RWPE1 (cell line): ENCODE measurements around the gene MTHFD1L.

ENCODE experiments used
- CTCF ChIA-PET: fragments of 350-600 bp; sonication (Branson Sonifier 250); formaldehyde crosslinking; extraction: SDS; loops from one replicate; lab custom pipeline; 2021; lab: Yijun Ruan, JAX
- POLR2A ChIA-PET: fragments of 400-600 bp; formaldehyde crosslinking; extraction: SDS; loops from one replicate; lab custom pipeline; 2020; ENCODE audit warnings: antibody characterized with exemption; ENCODE audit not compliant: low non-redundant PET; lab: Yijun Ruan, JAX
- DNase-seq: peaks from one replicate; pipeline ENCODE4 v3.0.0; 2012; ENCODE audit warnings: low spot score
- H3K27ac ChIP-seq: fragments of 450-650 bp; 2 replicates; pipeline ENCODE4 v1.5.1; 2017
- TF ChIP-seq, protein P1 (sequence below): fragments of 450-650 bp; conservative IDR thresholded peaks from 2 replicates; pipeline ENCODE4 v1.5.1; 2017; ENCODE audit warnings: low read depth, mild to moderate bottlenecking

The MTHFD1L gene

DNA sequence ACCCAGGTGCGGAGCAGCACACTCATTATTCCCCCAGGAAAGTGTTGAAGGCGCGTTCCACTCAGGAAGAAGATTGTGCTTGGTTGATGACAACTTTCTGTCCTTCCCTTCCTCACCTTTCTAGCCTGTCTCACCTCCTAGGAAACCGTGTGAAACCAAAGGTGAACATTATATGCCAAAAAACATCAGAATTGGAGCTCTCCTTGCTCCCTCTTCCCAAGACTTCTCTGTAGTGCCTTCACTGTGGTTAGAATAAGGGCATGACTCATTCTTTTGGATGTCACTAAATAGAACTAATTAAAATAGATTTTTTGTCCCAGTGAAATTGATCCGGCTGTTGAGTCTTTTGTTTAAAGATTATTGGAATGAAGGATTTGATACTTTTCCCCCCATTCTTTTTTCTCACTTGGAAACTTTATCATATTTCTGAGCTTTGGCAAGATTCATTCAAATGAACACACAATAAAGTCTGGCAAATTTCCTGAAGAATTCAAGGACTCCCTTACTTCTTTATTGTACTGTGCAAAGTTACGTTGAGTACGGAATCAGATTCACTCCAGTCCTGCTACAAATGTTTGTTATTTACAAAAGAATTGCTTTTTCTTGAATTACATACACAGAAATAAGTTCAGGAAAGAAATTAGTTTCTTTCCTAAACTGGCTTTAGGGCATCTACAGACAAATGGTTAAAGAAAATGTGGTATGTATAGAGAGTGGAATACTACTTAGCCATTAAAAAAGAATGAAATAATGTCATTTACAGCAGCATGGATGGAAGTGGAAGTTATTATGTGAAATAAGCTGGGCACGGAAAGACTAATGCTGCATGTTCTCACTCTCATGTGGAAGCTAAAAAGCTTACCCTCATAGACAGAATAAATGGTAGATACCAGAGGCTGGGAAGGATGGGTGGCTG, 231.4 kb downstream of the MTHFD1L start:
- POLR2A ChIA-PET, result no interaction called here
- H3K27ac ChIP-seq, result no peak overlapping the region
- CTCF ChIA-PET, result interaction anchor here (0.5 to 1.3 kb wide), 4 partner anchors 12 to 125 kb away, joined by 3 to 4 read pairs (median 3); no protein-coding TSS in a partner anchor
- no peak for DNase-seq
- TF ChIP-seq, protein P1, sequence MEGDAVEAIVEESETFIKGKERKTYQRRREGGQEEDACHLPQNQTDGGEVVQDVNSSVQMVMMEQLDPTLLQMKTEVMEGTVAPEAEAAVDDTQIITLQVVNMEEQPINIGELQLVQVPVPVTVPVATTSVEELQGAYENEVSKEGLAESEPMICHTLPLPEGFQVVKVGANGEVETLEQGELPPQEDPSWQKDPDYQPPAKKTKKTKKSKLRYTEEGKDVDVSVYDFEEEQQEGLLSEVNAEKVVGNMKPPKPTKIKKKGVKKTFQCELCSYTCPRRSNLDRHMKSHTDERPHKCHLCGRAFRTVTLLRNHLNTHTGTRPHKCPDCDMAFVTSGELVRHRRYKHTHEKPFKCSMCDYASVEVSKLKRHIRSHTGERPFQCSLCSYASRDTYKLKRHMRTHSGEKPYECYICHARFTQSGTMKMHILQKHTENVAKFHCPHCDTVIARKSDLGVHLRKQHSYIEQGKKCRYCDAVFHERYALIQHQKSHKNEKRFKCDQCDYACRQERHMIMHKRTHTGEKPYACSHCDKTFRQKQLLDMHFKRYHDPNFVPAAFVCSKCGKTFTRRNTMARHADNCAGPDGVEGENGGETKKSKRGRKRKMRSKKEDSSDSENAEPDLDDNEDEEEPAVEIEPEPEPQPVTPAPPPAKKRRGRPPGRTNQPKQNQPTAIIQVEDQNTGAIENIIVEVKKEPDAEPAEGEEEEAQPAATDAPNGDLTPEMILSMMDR, result no peak

DNA sequence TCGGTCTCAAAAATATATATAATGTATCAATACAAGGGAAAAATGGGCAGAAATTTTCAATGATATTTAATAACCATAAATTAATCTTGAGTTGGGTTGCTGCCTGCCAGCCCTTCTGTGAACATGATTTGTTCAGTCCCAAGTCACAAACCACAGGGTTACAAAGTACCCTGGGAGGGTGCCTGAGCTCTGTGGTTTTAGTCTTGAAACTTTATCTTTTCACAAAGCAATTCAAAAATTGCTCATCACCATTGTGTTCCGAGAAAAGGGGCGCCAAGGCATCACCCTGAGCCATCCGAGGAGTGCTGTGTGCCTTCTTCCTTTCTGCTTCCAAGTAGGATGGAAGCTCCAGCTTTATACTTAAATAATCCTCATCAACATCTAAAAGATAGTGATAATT, 232.7 kb downstream of the MTHFD1L start:
- CTCF ChIA-PET, result interaction anchor here (0.8 to 1.3 kb wide), 2 partner anchors 17 to 226 kb away, joined by 3 to 5 read pairs; no protein-coding TSS in a partner anchor
- no peak for DNase-seq
- TF ChIP-seq, protein P1, result no peak
- POLR2A ChIA-PET, result no interaction called here
- no peak overlapping the region for H3K27ac ChIP-seq

DNA sequence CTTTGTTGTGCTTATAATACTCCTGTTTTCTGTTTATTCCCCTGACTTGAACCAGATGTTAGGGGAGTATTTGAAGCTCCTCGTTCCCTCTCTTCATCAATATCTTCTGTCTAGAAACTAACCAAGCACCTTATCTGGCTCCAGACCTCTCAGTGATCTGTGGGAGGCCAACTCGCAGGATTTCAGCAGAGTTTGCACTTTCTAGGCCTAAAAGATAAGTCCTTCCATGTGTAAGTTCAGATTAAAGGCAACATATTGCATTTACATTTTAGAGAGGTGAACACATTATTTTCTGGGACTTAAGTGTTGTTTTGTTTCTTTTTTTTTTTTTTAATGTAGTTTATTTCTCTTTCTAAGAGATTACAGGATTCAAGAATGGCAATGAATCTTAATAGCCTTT, 234.8 kb downstream of the MTHFD1L start:
- CTCF ChIA-PET, result no interaction called here

DNA sequence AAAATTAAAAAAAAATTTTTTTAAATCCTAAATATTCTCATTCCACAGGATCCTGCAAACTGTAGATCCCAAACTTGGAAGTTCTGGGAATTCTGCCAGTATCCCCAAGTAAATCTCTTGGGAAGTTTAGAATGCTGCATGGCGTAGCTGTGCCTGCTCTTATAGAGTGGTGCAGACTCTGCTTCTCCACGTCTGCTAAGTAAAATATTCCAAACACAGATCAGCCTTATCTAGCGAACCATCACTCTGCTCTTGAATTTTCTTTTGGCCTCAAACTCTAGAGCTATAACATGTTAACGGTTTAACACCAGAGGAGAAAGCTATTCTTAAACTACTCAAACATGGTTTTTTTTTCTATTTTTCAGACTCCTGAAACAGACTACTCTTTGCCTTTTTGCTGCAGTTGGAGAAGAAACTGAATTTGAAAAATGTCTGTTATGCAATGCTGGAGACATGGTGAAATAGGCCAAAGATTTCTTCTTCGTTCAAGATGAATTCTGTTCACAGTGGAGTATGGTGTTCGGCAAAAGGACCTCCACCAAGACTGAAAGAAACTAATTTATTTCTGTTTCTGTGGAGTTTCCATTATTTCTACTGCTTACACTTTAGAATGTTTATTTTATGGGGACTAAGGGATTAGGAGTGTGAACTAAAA, 235.8 kb downstream of the MTHFD1L start:
- TF ChIP-seq, protein P1, result no peak
- DNase-seq, result no peak
- POLR2A ChIA-PET, result no interaction called here
- CTCF ChIA-PET, result interaction anchor here (0.7 kb wide), 1 partner anchor 20 kb away, joined by 3 read pairs; no protein-coding TSS in a partner anchor
- H3K27ac ChIP-seq, result no peak overlapping the region

More for the DNA sequence above, 234.8 kb downstream of the MTHFD1L start:
- no peak for DNase-seq
- TF ChIP-seq, protein P1, result no peak
- POLR2A ChIA-PET, result no interaction called here
- H3K27ac ChIP-seq, result no peak overlapping the region

DNA sequence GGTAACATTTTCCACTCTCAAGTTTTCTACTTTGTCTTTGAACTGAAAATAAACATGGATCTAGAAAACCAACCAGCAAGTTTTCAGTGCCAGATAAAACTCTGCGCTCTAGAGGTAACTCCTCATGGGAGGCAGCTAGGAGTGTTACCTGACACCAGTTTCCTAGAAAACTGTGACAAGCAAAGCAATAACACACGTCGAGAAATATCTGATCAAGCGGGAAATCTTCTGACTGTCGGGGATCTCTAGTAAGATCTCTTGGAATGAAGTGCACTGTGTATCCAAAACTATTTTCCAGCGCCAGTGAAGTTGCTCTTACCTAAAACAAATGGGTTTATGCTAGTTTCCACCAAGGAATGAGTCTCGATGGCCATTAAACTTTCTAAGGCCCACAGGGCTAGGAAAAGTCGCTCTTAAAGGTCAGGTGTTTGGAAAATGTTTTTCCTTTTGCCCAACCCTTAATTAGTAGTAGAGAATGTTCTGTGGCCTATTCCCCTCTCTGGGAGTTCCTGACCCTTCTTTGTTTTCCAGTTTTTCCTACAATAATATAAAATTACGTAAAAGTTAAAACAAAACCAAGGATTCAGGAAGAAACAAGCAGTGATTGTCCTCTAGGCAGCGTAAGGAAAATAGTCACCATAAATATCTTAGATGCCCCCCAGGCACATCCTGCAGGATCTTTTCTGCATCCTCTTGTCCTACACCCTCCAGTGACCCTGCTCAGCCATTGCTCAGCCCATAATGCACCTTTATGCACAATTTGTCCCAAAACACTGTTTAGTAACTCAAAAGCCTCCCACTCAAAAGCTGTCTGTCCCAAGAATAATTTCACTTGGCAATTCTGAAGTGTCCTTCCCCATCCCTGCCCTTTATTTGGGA, 236.6 kb downstream of the MTHFD1L start:
- TF ChIP-seq, protein P1, result no peak
- ChIA-PET POLR2A (no interaction called here), CTCF (no interaction called here)
- H3K27ac ChIP-seq, result no peak overlapping the region
- no peak for DNase-seq
